ENCODE data around the gene RPL22.

DNA sequence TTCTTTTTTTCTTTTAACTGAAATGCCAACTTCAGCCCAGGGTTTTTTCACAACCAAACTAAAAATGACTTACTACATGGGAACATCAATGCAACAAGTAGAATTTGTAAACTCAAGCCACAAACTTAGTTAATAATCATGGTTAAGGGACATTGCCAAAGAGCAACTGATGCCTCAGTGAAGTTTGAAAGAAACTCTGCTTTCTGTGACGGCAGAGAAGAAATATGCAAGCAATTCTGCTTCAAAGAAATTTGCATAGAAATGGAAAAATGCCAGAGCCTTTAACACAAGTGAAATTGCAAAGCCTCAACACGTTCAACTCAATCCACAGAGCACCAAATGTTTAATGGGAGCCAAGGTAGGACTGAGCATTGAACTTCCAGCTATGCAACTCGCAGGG lies 14.2 kb downstream of the RPL22 start:
- TF ChIP-seq EZH2 (optimal IDR thresholded peaks at IDR 0.05; ENCODE audit: low read depth, low read length) (no peak), CTCF (IDR thresholded peaks at IDR 0.05; ENCODE audit: low read length) (no peak), EZH2phosphoT487 (IDR thresholded peaks at IDR 0.05; ENCODE audit: low read length) (no peak)

All from MM.1S (cell line).